DMS53 treated with DMSO at 0.1 percent for 48 hours (cell line): ENCODE results near the gene MYL5.
A peak's percentile ranks its signal among the peaks of the same experiment; 100 is the strongest.
"Not testable (repeated sequence)": the region's sequence is repeated elsewhere in the genome, so short reads cannot be mapped to it uniquely, and the experiment has no call there.

Experiments used
- DNase-seq: peaks from one replicate; lab custom pipeline; 2025; ENCODE audit not compliant: unreplicated experiment; lab: John Stamatoyannopoulos, UW

Gene MYL5

GRCh38 chr4:683982-684622 lies 9.8 kb downstream of the MYL5 start:
- peak; percentile 52 for DNase-seq

GRCh38 chr4:684623-685327 lies 10.4 kb downstream of the MYL5 start:
- DNase-seq = no peak

GRCh38 chr4:685679-686412 lies 11.5 kb downstream of the MYL5 start:
- no peak for DNase-seq

GRCh38 chr4:686413-687040 lies 12.2 kb downstream of the MYL5 start:
- DNase-seq = no peak

- DNase-seq = no peak
Measured at GRCh38 chr4:687048-687970, 13.0 kb downstream of the MYL5 start.

GRCh38 chr4:687971-688853 lies 13.9 kb downstream of the MYL5 start:
- peak; percentile 50 for DNase-seq

- peak; percentile 18 for DNase-seq
Measured at GRCh38 chr4:688854-689681, 14.7 kb downstream of the MYL5 start, which contains the start of gene SLC49A3. Gene SLC49A3, minus strand, starts transcription at chr4:689151. Its CDS starts 24 bp downstream, at chr4:689127.

- DNase-seq = peak; percentile 46
Measured at GRCh38 chr4:689723-690122, 15.4 kb downstream of the MYL5 start.

- peak; percentile 62 for DNase-seq
Measured at GRCh38 chr4:692771-693554, 18.6 kb downstream of the MYL5 start.

- DNase-seq = not testable (repeated sequence)
Measured at GRCh38 chr4:694341-694940, 20.1 kb downstream of the MYL5 start.

- no peak for DNase-seq
Measured at GRCh38 chr4:699816-700580, 25.7 kb downstream of the MYL5 start.

- no peak for DNase-seq
Measured at GRCh38 chr4:700587-701264, 26.4 kb downstream of the MYL5 start.

GRCh38 chr4:702618-703048 lies 28.3 kb downstream of the MYL5 start:
- DNase-seq = no peak

- no peak for DNase-seq
Measured at GRCh38 chr4:703336-704197, 29.2 kb downstream of the MYL5 start.
